Fibroblast of lung (primary cell): ENCODE results near the gene COL16A1.

Experiments
- CTCF ChIP-seq, 2 donors: IDR thresholded peaks in 1 of 2; conservative IDR thresholded peaks in 1 of 2; 1 replicate in 1 of 2; 2 replicates in 1 of 2; pipeline ENCODE4 v1.5.1; 2011 to 2012; ENCODE audit warnings: low read length in 2 of 2, control low read depth in 1 of 2, inconsistent platforms in 1 of 2, low read depth in 1 of 2, mild to moderate bottlenecking in 1 of 2
- EZH2 ChIP-seq: IDR thresholded peaks from 2 replicates; pipeline ENCODE4 v1.5.1; 2012; ENCODE audit warnings: low read length, control low read depth, mild to moderate bottlenecking; ENCODE audit errors: missing control alignments

GRCh38 chr1:31749785-31750735 lies 46.2 kb upstream of the COL16A1 start:
- TF ChIP-seq CTCF (conservative IDR thresholded peaks at IDR 0.05 in 1 of 2, IDR thresholded peaks at IDR 0.05 in 1 of 2; ENCODE audit: low read depth in 1 of 2, low read length in 2 of 2), result no peak
- TF ChIP-seq EZH2, result no peak
